Effector CD8-positive, alpha-beta T cell (primary cell): Measurements from ENCODE around the gene DCST2.
"Not testable (repeated sequence)": the region's sequence is repeated elsewhere in the genome, so short reads cannot be mapped to it uniquely, and the experiment has no call there.

Experiments used
- DNase-seq: peaks from one replicate; lab custom pipeline; 2025; lab: John Stamatoyannopoulos, UW

DCST2 gene

GRCh38 chr1:154998818-154999570 lies 34.6 kb downstream of the DCST2 start:
- DNase-seq, result peak; percentile 48

- DNase-seq, result no peak
Measured at GRCh38 chr1:154998201-154998780, 35.3 kb downstream of the DCST2 start.

GRCh38 chr1:154996966-154997701 lies 36.4 kb downstream of the DCST2 start:
- no peak for DNase-seq

GRCh38 chr1:154995301-154995983 lies 38.1 kb downstream of the DCST2 start:
- DNase-seq, result not testable (repeated sequence)

GRCh38 chr1:154994591-154994990 lies 39.0 kb downstream of the DCST2 start:
- DNase-seq, result no peak

GRCh38 chr1:154994269-154994587 lies 39.4 kb downstream of the DCST2 start:
- no peak for DNase-seq

GRCh38 chr1:154993572-154994268 lies 39.9 kb downstream of the DCST2 start, which contains the start of gene LENEP:
Gene LENEP, plus strand, starts transcription at chr1:154993586. Its CDS starts 22 bp downstream, at chr1:154993608.
- DNase-seq, result no peak

GRCh38 chr1:154992721-154993571 lies 40.6 kb downstream of the DCST2 start:
- DNase-seq, result no peak

- no peak for DNase-seq
Measured at GRCh38 chr1:154990276-154990675, 43.3 kb downstream of the DCST2 start.

- DNase-seq, result no peak
Measured at GRCh38 chr1:154989195-154989860, 44.3 kb downstream of the DCST2 start.

GRCh38 chr1:154988058-154988954 lies 45.3 kb downstream of the DCST2 start:
- no peak for DNase-seq

- DNase-seq, result no peak
Measured at GRCh38 chr1:154987326-154987725, 46.3 kb downstream of the DCST2 start.

- not testable (repeated sequence) for DNase-seq
Measured at GRCh38 chr1:154986736-154987135, 46.8 kb downstream of the DCST2 start.

GRCh38 chr1:154983776-154984466 lies 49.7 kb downstream of the DCST2 start:
- no peak for DNase-seq

- DNase-seq, result peak; percentile 92
Measured at GRCh38 chr1:154982897-154983648, 50.5 kb downstream of the DCST2 start, which contains the start of gene FLAD1. Gene FLAD1, plus strand, starts transcription at chr1:154983344. Its CDS starts 351 bp downstream, at chr1:154983695.

- no peak for DNase-seq
Measured at GRCh38 chr1:154982341-154982740, 51.2 kb downstream of the DCST2 start.

GRCh38 chr1:154978360-154978759 lies 55.2 kb downstream of the DCST2 start:
- DNase-seq, result no peak

GRCh38 chr1:154977762-154978161 lies 55.8 kb downstream of the DCST2 start:
- DNase-seq, result not testable (repeated sequence)
